NB4 (cell line): ENCODE results near the gene KIAA1549.

Experiments used
- DNase-seq: peaks from one replicate; pipeline ENCODE4 v3.0.0; 2010; ENCODE audit warnings: low read depth
- H3K4me3 ChIP-seq: one replicate; pipeline ENCODE4 v1.5.1; 2011; ENCODE audit warnings: mild to moderate bottlenecking, low read depth, low read length, moderate library complexity
- CTCF ChIP-seq: IDR thresholded peaks from one replicate; pipeline ENCODE4 v1.5.1; 2012; ENCODE audit warnings: low read depth, low read length
- MAX ChIP-seq: IDR thresholded peaks from 2 replicates; pipeline ENCODE4 v1.6.1; 2011; ENCODE audit warnings: low read depth, low read length
- MYC ChIP-seq: IDR thresholded peaks from 2 replicates; pipeline ENCODE4 v1.6.1; 2011; ENCODE audit warnings: low read depth, low read length
- POLR2A ChIP-seq: IDR thresholded peaks from 2 replicates; pipeline ENCODE4 v1.6.1; 2011; ENCODE audit warnings: mild to moderate bottlenecking; ENCODE audit not compliant: insufficient read length; ENCODE audit errors: extremely low read depth

Gene KIAA1549

GRCh38 chr7:138881579-138882188, 99.5 kb downstream of the KIAA1549 start:
- no peak overlapping the region for H3K4me3 ChIP-seq
- no peak for DNase-seq
- TF ChIP-seq MAX (no peak), MYC (no peak), CTCF (no peak), POLR2A (no peak)

GRCh38 chr7:138880881-138881578, 100.2 kb downstream of the KIAA1549 start:
- TF ChIP-seq CTCF (no peak), MYC (no peak), POLR2A (no peak), MAX (no peak)
- no peak for DNase-seq
- no peak overlapping the region for H3K4me3 ChIP-seq

GRCh38 chr7:138879356-138879755, 101.8 kb downstream of the KIAA1549 start:
- no peak overlapping the region for H3K4me3 ChIP-seq
- no peak for DNase-seq
- no peak for TF ChIP-seq CTCF
- TF ChIP-seq POLR2A = no peak
- TF ChIP-seq MYC = no peak
- TF ChIP-seq MAX = no peak

- no peak overlapping the region for H3K4me3 ChIP-seq
- no peak for TF ChIP-seq MYC
- TF ChIP-seq POLR2A = no peak
- no peak for TF ChIP-seq MAX
- no peak for TF ChIP-seq CTCF
- no peak for DNase-seq
These were observed 102.3 kb downstream of the KIAA1549 start for GRCh38 chr7:138878856-138879255.

- DNase-seq = no peak
- TF ChIP-seq POLR2A (no peak), MAX (no peak)
- H3K4me3 ChIP-seq = no peak overlapping the region
These were observed 103.1 kb downstream of the KIAA1549 start for GRCh38 chr7:138878051-138878450.

- no peak overlapping the region for H3K4me3 ChIP-seq
- no peak for TF ChIP-seq POLR2A
- TF ChIP-seq CTCF = no peak
- no peak for TF ChIP-seq MAX
- no peak for TF ChIP-seq MYC
- DNase-seq = no peak
These were observed 104.9 kb downstream of the KIAA1549 start for GRCh38 chr7:138876326-138876725.
